GM12878 (cell line): ENCODE data around the gene ATL1. TPM values are rescaled to one million over a fixed set of nuclear protein-coding genes. Genes with fewer than 3 reads are reported as not detected.

Source experiments
- ATAC-seq: fragments of 200-7000 bp; cut with Tn5 transposase; 3 replicates; pipeline ENCODE4 v1.9.1; 2020; ENCODE audit warnings: mild to moderate bottlenecking, moderate library complexity
- BruUV-seq: library from RNA; stranded (reverse); fragments of 400-500 nt; replicated peaks from 2 replicates; lab custom pipeline; 2021; lab: Mats Ljungman, UMichigan
- CTCF ChIA-PET: fragments of 300-600 bp; sonication (Branson Sonifier 250); formaldehyde crosslinking; extraction: SDS; loops from one replicate; lab custom pipeline; 2021; ENCODE audit warnings: inconsistent platforms; lab: Yijun Ruan, JAX
- POLR2A ChIA-PET: fragments of 350-600 bp; formaldehyde crosslinking; extraction: SDS; loops from one replicate; lab custom pipeline; 2021; ENCODE audit warnings: inconsistent platforms; lab: Charles Lee
- RAD21 ChIA-PET: fragments of 300-600 bp; sonication (Branson Sonifier 250); formaldehyde crosslinking; loops from one replicate; lab custom pipeline; 2023; ENCODE audit warnings: antibody characterized with exemption; ENCODE audit not compliant: unreplicated experiment; lab: Charles Lee
- SMC1A ChIA-PET: fragments of 300-600 bp; sonication (Branson Sonifier 250); formaldehyde crosslinking; loops from one replicate; lab custom pipeline; 2023; ENCODE audit not compliant: unreplicated experiment, uncharacterized antibody; lab: Charles Lee
- DNase-seq: peaks from one replicate; pipeline ENCODE4 v3.0.0-alpha.2; 2011; ENCODE audit warnings: low read depth, low spot score
- FAIRE-seq: peaks from 3 replicates; lab custom pipeline; 2011; peaks lifted over from hg19 to GRCh38; lab: Jason Lieb, UNC
- H2AFZ ChIP-seq: 2 replicates; pipeline ENCODE4 v1.6.0; 2011; ENCODE audit warnings: low read depth, low read length, control low read depth; ENCODE audit not compliant: control insufficient read depth
- H3K27ac ChIP-seq: 2 replicates; pipeline ENCODE4 v1.5.1; 2011; ENCODE audit warnings: control low read depth; ENCODE audit not compliant: control insufficient read depth, insufficient read depth
- H3K27me3 ChIP-seq, 2 experiments: replicated peaks in 1 of 2; 2 replicates each; pipeline versions ENCODE4 v1.6.0 to v1.6.1; 2011; ENCODE audit warnings: low read length in 1 of 2; ENCODE audit not compliant: control insufficient read depth in 2 of 2, insufficient read depth in 2 of 2
- H3K36me3 ChIP-seq, 2 experiments: 2 replicates each; pipeline ENCODE4 v1.5.1; 2011; ENCODE audit warnings: low read length in 1 of 2; ENCODE audit not compliant: control insufficient read depth in 2 of 2, insufficient read depth in 2 of 2
- H3K4me1 ChIP-seq: 2 replicates; pipeline ENCODE4 v1.6.1; 2011; ENCODE audit warnings: mild to moderate bottlenecking, low read length, moderate library complexity, mixed read lengths; ENCODE audit not compliant: control insufficient read depth, insufficient read depth
- H3K4me2 ChIP-seq: 2 replicates; pipeline ENCODE4 v1.6.0; 2011; ENCODE audit warnings: control low read depth; ENCODE audit not compliant: control insufficient read depth, insufficient read depth
- H3K4me3 ChIP-seq: fragments of 200-600 bp; sonication (generic); 2 replicates; pipeline ENCODE4 v1.5.1; 2016
- H3K79me2 ChIP-seq: 2 replicates; pipeline ENCODE4 v1.6.0; 2011; ENCODE audit warnings: low read length; ENCODE audit not compliant: control insufficient read depth, insufficient read depth
- H3K9ac ChIP-seq: 2 replicates; pipeline ENCODE4 v1.8.0; 2011; ENCODE audit warnings: low read length, control low read depth, mixed read lengths; ENCODE audit not compliant: control insufficient read depth, insufficient read depth
- H3K9me3 ChIP-seq: replicated peaks from 3 replicates; pipeline ENCODE4 v1.5.1; 2011; ENCODE audit warnings: mild to moderate bottlenecking, low read length; ENCODE audit not compliant: control insufficient read depth, insufficient read depth
- H4K20me1 ChIP-seq: 2 replicates; pipeline ENCODE4 v1.6.0; 2011; ENCODE audit not compliant: control insufficient read depth, insufficient read depth
- CBX3 ChIP-seq: fragments of 200-600 bp; sonication (generic); IDR thresholded peaks from 2 replicates; pipeline ENCODE4 v1.6.1; 2016; ENCODE audit warnings: low read depth, borderline replicate concordance
- CHD4 ChIP-seq: fragments of 200-600 bp; sonication (generic); IDR thresholded peaks from 2 replicates; pipeline ENCODE4 v1.6.1; 2016; ENCODE audit warnings: mild to moderate bottlenecking
- FOXK2 ChIP-seq: fragments of 450-650 bp; IDR thresholded peaks from 2 replicates; pipeline ENCODE4 v1.6.1; 2017; ENCODE audit warnings: mild to moderate bottlenecking, moderate library complexity
- IKZF1 ChIP-seq: fragments of 450-650 bp; conservative IDR thresholded peaks from 2 replicates; pipeline ENCODE4 v1.6.1; 2017; ENCODE audit warnings: antibody characterized with exemption, mild to moderate bottlenecking
- MEF2A ChIP-seq: IDR thresholded peaks from 2 replicates; pipeline ENCODE4 v1.6.1; 2011; ENCODE audit warnings: low read depth, mild to moderate bottlenecking, low read length, moderate library complexity; ENCODE audit not compliant: insufficient read depth
- NKRF ChIP-seq: fragments of 450-650 bp; conservative IDR thresholded peaks from 2 replicates; pipeline ENCODE4 v1.6.1; 2017; ENCODE audit warnings: mild to moderate bottlenecking, moderate library complexity
- PAX5 ChIP-seq: IDR thresholded peaks from 2 replicates; pipeline ENCODE4 v1.6.1; 2011; ENCODE audit warnings: low read depth, low read length, borderline replicate concordance
- POU2F2 ChIP-seq: IDR thresholded peaks from 3 replicates; pipeline ENCODE4 v1.6.1; 2011; ENCODE audit warnings: low read depth, mild to moderate bottlenecking, low read length, borderline replicate concordance
- SP1 ChIP-seq: IDR thresholded peaks from one replicate; pipeline ENCODE4 v1.6.1; 2011; ENCODE audit warnings: low read depth, low read length
- TBL1XR1 ChIP-seq: IDR thresholded peaks from 2 replicates; pipeline ENCODE4 v1.6.1; 2012; ENCODE audit warnings: low read depth, low read length, improper control_type of control experiment
- WRNIP1 ChIP-seq: IDR thresholded peaks from 2 replicates; pipeline ENCODE4 v1.6.1; 2011; ENCODE audit warnings: low read depth, low read length, improper control_type of control experiment, borderline replicate concordance
- ZNF592 ChIP-seq: fragments of 450-650 bp; IDR thresholded peaks from 2 replicates; pipeline ENCODE4 v1.6.1; 2017; ENCODE audit warnings: mild to moderate bottlenecking, moderate library complexity
- WGBS: methylation state at CpG from one replicate; pipeline ENCODE4 v1.1.6; 2016; ENCODE audit warnings: low lambda C conversion rate; ENCODE audit not compliant: insufficient replicate concordance, insufficient coverage; ENCODE audit errors: missing lambda C conversion rate; 5-methylcytosine and 5-hydroxymethylcytosine counted together
- in situ Hi-C: fragments of 300-500 bp; cut with MboI; formaldehyde crosslinking; loops from 9 replicates; pipeline ENCODE4 v1.14.3; 2018; ENCODE audit warnings: mixed read lengths
- intact Hi-C: fragments of 100-400 bp; cut with micrococcal nuclease; formaldehyde crosslinking; loops from one replicate; pipeline ENCODE4 v1.14.2; 2022; ENCODE audit not compliant: unreplicated experiment
- polyA plus RNA-seq, 11 experiments: library from polyadenylated mRNA; depleted of rRNA in 4 of 11; unstranded in 6 of 11; stranded (reverse) in 5 of 11; fragments of >200 nt; fragmentation: Nextera tagmentation in 4 of 11; fragmentation: Illumina TruSeq in 1 of 11; extraction: Ambion mirVana in 4 of 11; extraction: Trizol in 1 of 11; gene quantifications; 1 replicate in 1 of 11; 2 replicates in 10 of 11; pipeline versions ENCODE4 v1.2.1 to v1.2.3, GENCODE V29; 2011 to 2016; ENCODE audit warnings: inconsistent platforms in 2 of 11, missing spikeins in 2 of 11, low read depth in 1 of 11
- total RNA-seq, 4 experiments: library from RNA; depleted of rRNA in 3 of 4; stranded (reverse); fragments of >200 nt in 3 of 4; fragmentation: Illumina TruSeq in 1 of 4; extraction: Trizol in 1 of 4; gene quantifications; 2 replicates each; pipeline versions ENCODE4 v1.2.1 to v1.2.3, GENCODE V29; 2013 to 2021

ATL1 gene
- total and polyA plus RNA-seq, 10 of the 15 experiments (the other 5 are each of a cell fraction or from before 2014, with no cell fraction given) = 0.11 to 1.2 (median 0.58) TPM; not detected in 1

GRCh38 chr14:50573862-50574261 lies 13.9 kb downstream of the ATL1 start:
- ChIA-PET POLR2A (no interaction called here), CTCF (interaction anchor here (0.6 to 2.1 kb wide), 5 partner anchors 12 to 1829 kb away, joined by 3 to 5 read pairs (median 4); no protein-coding TSS in a partner anchor), SMC1A (interaction anchor here (0.6 to 1.1 kb wide), 2 partner anchors 34 to 45 kb away, joined by 3 to 4 read pairs; no protein-coding TSS in a partner anchor), RAD21 (no interaction called here)
- Histone ChIP-seq H3K79me2 (no peaks in the 10 kb centered on the region), H3K9me3 (peaks cover 4% of the 10 kb centered on the region), H3K4me3 (no peak overlapping the region), H3K4me2 (no peak overlapping the region), H3K27me3 (no peaks in the 10 kb centered on the region), H4K20me1 (no peaks in the 10 kb centered on the region), H3K36me3 (no peaks in the 10 kb centered on the region), H2AFZ (no peak overlapping the region), H3K27ac (no peak overlapping the region), H3K9ac (no peak overlapping the region), H3K4me1 (no peaks in the 10 kb centered on the region)
- ATAC-seq (no peak), FAIRE-seq (no peak), DNase-seq (no peak)
- BruUV-seq = no TSS peak
- no peak for TF ChIP-seq TBL1XR1
- intact Hi-C loops = no loop called here
- WGBS = 7% methylated on average over 2 of the region's 2 CpGs
- in situ Hi-C loops = no loop called here

GRCh38 chr14:50575769-50576168 lies 15.8 kb downstream of the ATL1 start:
- Histone ChIP-seq H3K27ac (no peak overlapping the region), H3K36me3 (no peaks in the 10 kb centered on the region), H3K4me2 (no peak overlapping the region), H4K20me1 (no peaks in the 10 kb centered on the region), H3K9me3 (no peaks in the 10 kb centered on the region; the same call in 2 of the 3 replicates), H3K4me1 (no peaks in the 10 kb centered on the region), H3K4me3 (no peak overlapping the region), H3K27me3 (no peaks in the 10 kb centered on the region), H2AFZ (no peak overlapping the region), H3K79me2 (no peaks in the 10 kb centered on the region), H3K9ac (no peak overlapping the region)
- TF ChIP-seq POU2F2 (no peak), CBX3 (no peak), PAX5 (no peak), WRNIP1 (no peak), CHD4 (no peak), TBL1XR1 (no peak), NKRF (no peak), SP1 (no peak), MEF2A (no peak), ZNF592 (no peak), IKZF1 (no peak), FOXK2 (no peak)
- intact Hi-C loops = no loop called here
- in situ Hi-C loops = no loop called here
- no peak for FAIRE-seq
- no TSS peak for BruUV-seq
- no peak for DNase-seq
- ChIA-PET CTCF (no interaction called here), RAD21 (no interaction called here), SMC1A (no interaction called here), POLR2A (no interaction called here)
- ATAC-seq = no peak
